NCI-H446 (cell line): ENCODE data around the gene P4HA1.

ENCODE experiments used
- DNase-seq, 2 experiments: peaks; one replicate each; lab custom pipeline; 2025; lab: John Stamatoyannopoulos, UW

P4HA1 gene

DNA sequence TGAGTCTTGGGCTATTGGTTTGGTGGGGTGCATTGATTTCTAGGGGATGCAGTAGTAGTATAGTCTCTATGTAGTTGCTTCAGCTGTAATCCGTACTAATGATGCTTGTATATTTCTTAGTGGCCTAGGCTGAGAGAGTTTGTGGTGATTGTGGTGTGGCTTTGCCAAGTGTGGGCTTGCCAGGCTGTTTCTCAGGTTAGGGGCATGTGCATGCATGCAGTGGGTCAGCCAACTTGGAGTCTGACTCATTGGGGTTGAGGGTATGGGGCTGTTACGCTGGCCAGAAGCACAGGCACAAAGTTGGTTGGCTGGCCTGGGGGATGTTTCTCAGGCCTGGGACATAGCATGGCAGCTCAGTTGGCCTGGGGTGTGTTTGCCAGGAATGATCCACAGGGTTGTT lies 116.3 kb downstream of the P4HA1 start:
- DNase-seq: no peak

GRCh38 chr10:72979709-72980108 lies 117.0 kb downstream of the P4HA1 start:
- no peak for DNase-seq

GRCh38 chr10:72976886-72977285 lies 119.8 kb downstream of the P4HA1 start:
- DNase-seq: no peak
